GM12865 (cell line): Measurements from ENCODE around the gene CIB2.

Experiments
- DNase-seq: peaks from one replicate; pipeline ENCODE4 v3.0.0; 2010; ENCODE audit warnings: low read depth
- H3K4me3 ChIP-seq: 2 replicates; pipeline ENCODE4 v1.5.1; 2011; ENCODE audit warnings: mild to moderate bottlenecking, low read depth, low read length, control low read depth
- CTCF ChIP-seq: IDR thresholded peaks from 2 replicates; pipeline ENCODE4 v1.5.1; 2011; ENCODE audit warnings: low read length, control low read depth, low read depth, inconsistent platforms; ENCODE audit not compliant: insufficient read depth; ENCODE audit errors: missing control alignments

CIB2 gene

GRCh38 chr15:78079298-78080087 lies 51.8 kb downstream of the CIB2 start:
- no peak overlapping the region for H3K4me3 ChIP-seq
- DNase-seq: no peak
- no peak for TF ChIP-seq CTCF

GRCh38 chr15:78077871-78078210 lies 53.4 kb downstream of the CIB2 start:
- no peak for DNase-seq
- H3K4me3 ChIP-seq: peak overlapping the region; percentile 53
- no peak for TF ChIP-seq CTCF

- H3K4me3 ChIP-seq: peak within 1 kb of the TSS; percentile 79
- peak; percentile 70 for DNase-seq
- peak; percentile 15 for TF ChIP-seq CTCF
These were observed 54.0 kb downstream of the CIB2 start, which contains the start of gene TBC1D2B for GRCh38 chr15:78077053-78077870. Gene TBC1D2B (minus strand): TSS chr15:78077711. CDS start chr15:78077652, 59 bp downstream.

GRCh38 chr15:78076231-78077052 lies 54.8 kb downstream of the CIB2 start:
- no peak for TF ChIP-seq CTCF
- peak overlapping the region; percentile 79 for H3K4me3 ChIP-seq
- DNase-seq: no peak

- peak overlapping the region; percentile 79 for H3K4me3 ChIP-seq
- TF ChIP-seq CTCF: no peak
- no peak for DNase-seq
These were observed 55.6 kb downstream of the CIB2 start for GRCh38 chr15:78075490-78076230.

- no peak for DNase-seq
These were observed 58.0 kb downstream of the CIB2 start for GRCh38 chr15:78073046-78073787.

More at GRCh38 chr15:78073046-78073787, 58.0 kb downstream of the CIB2 start:
- H3K4me3 ChIP-seq: no peak overlapping the region
- no peak for TF ChIP-seq CTCF
